A549 (cell line): Measurements from ENCODE around the gene AMPH.

Experiments
- E2F6 ChIP-seq: IDR thresholded peaks from 2 replicates; pipeline ENCODE4 v1.6.1; 2012; ENCODE audit warnings: low read depth, borderline replicate concordance
- NFE2L2 ChIP-seq: fragments of 150-350 bp; conservative IDR thresholded peaks from 2 replicates; pipeline ENCODE4 v1.6.1; 2014; ENCODE audit warnings: low read length
- PHF8 ChIP-seq: fragments of 200-600 bp; sonication (generic); IDR thresholded peaks from 2 replicates; pipeline ENCODE4 v1.6.1; 2016; ENCODE audit warnings: low read depth, mild to moderate bottlenecking, antibody characterized with exemption, moderate library complexity, borderline replicate concordance
- POLR2AphosphoS2 ChIP-seq: conservative IDR thresholded peaks from 2 replicates; pipeline ENCODE4 v1.6.1; 2012; ENCODE audit warnings: low read length, improper control_type of control experiment, inconsistent platforms
- RFX5 ChIP-seq: fragments of 450-650 bp; IDR thresholded peaks from 2 replicates; pipeline ENCODE4 v1.7.1; 2014; ENCODE audit warnings: antibody characterized with exemption, mild to moderate bottlenecking, moderate library complexity
- RNF2 ChIP-seq: fragments of 200-600 bp; sonication (generic); IDR thresholded peaks from 2 replicates; pipeline ENCODE4 v1.6.1; 2016; ENCODE audit warnings: low read depth, mild to moderate bottlenecking, antibody characterized with exemption, moderate library complexity, borderline replicate concordance
- USF2 ChIP-seq: fragments of 450-650 bp; IDR thresholded peaks from 2 replicates; pipeline ENCODE4 v1.6.1; 2014; ENCODE audit warnings: antibody characterized with exemption
- ZFP36 ChIP-seq: fragments of 450-650 bp; IDR thresholded peaks from 2 replicates; pipeline ENCODE4 v1.6.1; 2014; ENCODE audit warnings: borderline replicate concordance; ENCODE audit not compliant: partially characterized antibody
- ZNF302 ChIP-seq: fragments of 250-450 bp; sonication (Bioruptor Pico); IDR thresholded peaks from 2 replicates; pipeline ENCODE4 v1.9.0; 2021; ENCODE audit warnings: inconsistent platforms, mild to moderate bottlenecking, moderate library complexity
- TF ChIP-seq, protein P1 (sequence below): fragments of >200 bp; sonication (Bioruptor Twin); formaldehyde crosslinking; IDR thresholded peaks from 3 replicates; pipeline ENCODE4 v1.5.1; 2016
- TF ChIP-seq, protein P2 (sequence below): fragments of 200-600 bp; sonication (generic); IDR thresholded peaks from 2 replicates; pipeline ENCODE4 v1.6.1; 2016; ENCODE audit warnings: antibody characterized with exemption, mild to moderate bottlenecking, moderate library complexity
- TF ChIP-seq, protein P3 (sequence below): fragments of 250-450 bp; sonication (Bioruptor Pico); IDR thresholded peaks from 2 replicates; pipeline ENCODE4 v1.5.0; 2021; ENCODE audit warnings: mild to moderate bottlenecking, moderate library complexity, borderline replicate concordance

DNA sequence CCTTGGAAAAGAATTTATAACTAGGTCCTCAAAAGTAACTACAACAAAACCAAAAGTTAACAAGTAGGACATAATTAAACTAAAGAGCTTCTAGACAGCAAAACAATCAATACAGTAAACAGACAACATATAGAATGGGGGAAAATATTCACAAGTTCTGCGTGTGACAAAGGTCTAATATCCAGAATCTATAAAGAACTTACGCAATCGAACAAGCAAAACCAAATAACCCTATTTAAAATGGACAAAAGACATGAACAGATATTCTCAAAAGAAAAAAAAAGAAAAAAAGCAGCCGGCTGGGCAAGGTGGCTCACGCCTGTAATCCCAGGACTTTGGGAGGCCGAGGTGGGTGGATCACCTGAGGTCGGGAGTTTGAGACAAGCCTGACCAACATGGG, 33.8 kb upstream of the AMPH start:
- TF ChIP-seq, protein P1, sequence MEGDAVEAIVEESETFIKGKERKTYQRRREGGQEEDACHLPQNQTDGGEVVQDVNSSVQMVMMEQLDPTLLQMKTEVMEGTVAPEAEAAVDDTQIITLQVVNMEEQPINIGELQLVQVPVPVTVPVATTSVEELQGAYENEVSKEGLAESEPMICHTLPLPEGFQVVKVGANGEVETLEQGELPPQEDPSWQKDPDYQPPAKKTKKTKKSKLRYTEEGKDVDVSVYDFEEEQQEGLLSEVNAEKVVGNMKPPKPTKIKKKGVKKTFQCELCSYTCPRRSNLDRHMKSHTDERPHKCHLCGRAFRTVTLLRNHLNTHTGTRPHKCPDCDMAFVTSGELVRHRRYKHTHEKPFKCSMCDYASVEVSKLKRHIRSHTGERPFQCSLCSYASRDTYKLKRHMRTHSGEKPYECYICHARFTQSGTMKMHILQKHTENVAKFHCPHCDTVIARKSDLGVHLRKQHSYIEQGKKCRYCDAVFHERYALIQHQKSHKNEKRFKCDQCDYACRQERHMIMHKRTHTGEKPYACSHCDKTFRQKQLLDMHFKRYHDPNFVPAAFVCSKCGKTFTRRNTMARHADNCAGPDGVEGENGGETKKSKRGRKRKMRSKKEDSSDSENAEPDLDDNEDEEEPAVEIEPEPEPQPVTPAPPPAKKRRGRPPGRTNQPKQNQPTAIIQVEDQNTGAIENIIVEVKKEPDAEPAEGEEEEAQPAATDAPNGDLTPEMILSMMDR, result no peak
- TF ChIP-seq USF2 (no peak), NFE2L2 (no peak), ZNF302 (no peak), RFX5 (no peak), E2F6 (no peak), ZFP36 (no peak), RNF2 (no peak), PHF8 (no peak), POLR2AphosphoS2 (no peak)
- TF ChIP-seq, protein P2, sequence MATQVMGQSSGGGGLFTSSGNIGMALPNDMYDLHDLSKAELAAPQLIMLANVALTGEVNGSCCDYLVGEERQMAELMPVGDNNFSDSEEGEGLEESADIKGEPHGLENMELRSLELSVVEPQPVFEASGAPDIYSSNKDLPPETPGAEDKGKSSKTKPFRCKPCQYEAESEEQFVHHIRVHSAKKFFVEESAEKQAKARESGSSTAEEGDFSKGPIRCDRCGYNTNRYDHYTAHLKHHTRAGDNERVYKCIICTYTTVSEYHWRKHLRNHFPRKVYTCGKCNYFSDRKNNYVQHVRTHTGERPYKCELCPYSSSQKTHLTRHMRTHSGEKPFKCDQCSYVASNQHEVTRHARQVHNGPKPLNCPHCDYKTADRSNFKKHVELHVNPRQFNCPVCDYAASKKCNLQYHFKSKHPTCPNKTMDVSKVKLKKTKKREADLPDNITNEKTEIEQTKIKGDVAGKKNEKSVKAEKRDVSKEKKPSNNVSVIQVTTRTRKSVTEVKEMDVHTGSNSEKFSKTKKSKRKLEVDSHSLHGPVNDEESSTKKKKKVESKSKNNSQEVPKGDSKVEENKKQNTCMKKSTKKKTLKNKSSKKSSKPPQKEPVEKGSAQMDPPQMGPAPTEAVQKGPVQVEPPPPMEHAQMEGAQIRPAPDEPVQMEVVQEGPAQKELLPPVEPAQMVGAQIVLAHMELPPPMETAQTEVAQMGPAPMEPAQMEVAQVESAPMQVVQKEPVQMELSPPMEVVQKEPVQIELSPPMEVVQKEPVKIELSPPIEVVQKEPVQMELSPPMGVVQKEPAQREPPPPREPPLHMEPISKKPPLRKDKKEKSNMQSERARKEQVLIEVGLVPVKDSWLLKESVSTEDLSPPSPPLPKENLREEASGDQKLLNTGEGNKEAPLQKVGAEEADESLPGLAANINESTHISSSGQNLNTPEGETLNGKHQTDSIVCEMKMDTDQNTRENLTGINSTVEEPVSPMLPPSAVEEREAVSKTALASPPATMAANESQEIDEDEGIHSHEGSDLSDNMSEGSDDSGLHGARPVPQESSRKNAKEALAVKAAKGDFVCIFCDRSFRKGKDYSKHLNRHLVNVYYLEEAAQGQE, result no peak
- TF ChIP-seq, protein P3, sequence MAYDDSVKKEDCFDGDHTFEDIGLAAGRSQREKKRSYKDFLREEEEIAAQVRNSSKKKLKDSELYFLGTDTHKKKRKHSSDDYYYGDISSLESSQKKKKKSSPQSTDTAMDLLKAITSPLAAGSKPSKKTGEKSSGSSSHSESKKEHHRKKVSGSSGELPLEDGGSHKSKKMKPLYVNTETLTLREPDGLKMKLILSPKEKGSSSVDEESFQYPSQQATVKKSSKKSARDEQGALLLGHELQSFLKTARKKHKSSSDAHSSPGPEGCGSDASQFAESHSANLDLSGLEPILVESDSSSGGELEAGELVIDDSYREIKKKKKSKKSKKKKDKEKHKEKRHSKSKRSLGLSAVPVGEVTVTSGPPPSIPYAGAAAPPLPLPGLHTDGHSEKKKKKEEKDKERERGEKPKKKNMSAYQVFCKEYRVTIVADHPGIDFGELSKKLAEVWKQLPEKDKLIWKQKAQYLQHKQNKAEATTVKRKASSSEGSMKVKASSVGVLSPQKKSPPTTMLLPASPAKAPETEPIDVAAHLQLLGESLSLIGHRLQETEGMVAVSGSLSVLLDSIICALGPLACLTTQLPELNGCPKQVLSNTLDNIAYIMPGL (CRISPR knock-in tag), result no peak
